ENCODE measurements around the gene USPL1.

The USPL1 gene

GRCh38 chr13:30664689-30665275 lies 47.1 kb downstream of the USPL1 start:
- DNase-seq = no peak

- DNase-seq = no peak
Measured at GRCh38 chr13:30665638-30666037, 47.9 kb downstream of the USPL1 start.

- no peak for DNase-seq
Measured at GRCh38 chr13:30666113-30666512, 48.4 kb downstream of the USPL1 start.

GRCh38 chr13:30667014-30667413 lies 49.3 kb downstream of the USPL1 start:
- no peak for DNase-seq

- DNase-seq = no peak
Measured at GRCh38 chr13:30668312-30668711, 50.6 kb downstream of the USPL1 start.

GRCh38 chr13:30671271-30671815 lies 53.6 kb downstream of the USPL1 start:
- DNase-seq = no peak

GRCh38 chr13:30673669-30674521 lies 56.2 kb downstream of the USPL1 start:
- peak; percentile 89 for DNase-seq

GRCh38 chr13:30675717-30676116 lies 58.0 kb downstream of the USPL1 start:
- no peak for DNase-seq

GRCh38 chr13:30676672-30677071 lies 59.0 kb downstream of the USPL1 start:
- DNase-seq = peak; percentile 35

- DNase-seq = peak; percentile 36
Measured at GRCh38 chr13:30679483-30680330, 62.0 kb downstream of the USPL1 start.

GRCh38 chr13:30681843-30682242 lies 64.1 kb downstream of the USPL1 start:
- peak; percentile 51 for DNase-seq

- no peak for DNase-seq
Measured at GRCh38 chr13:30685320-30685859, 67.7 kb downstream of the USPL1 start.

- no peak for DNase-seq
Measured at GRCh38 chr13:30685987-30686386, 68.3 kb downstream of the USPL1 start.

GRCh38 chr13:30687601-30688000 lies 69.9 kb downstream of the USPL1 start:
- no peak for DNase-seq

GRCh38 chr13:30689752-30690151 lies 72.0 kb downstream of the USPL1 start:
- DNase-seq = no peak

GRCh38 chr13:30690282-30691188 lies 72.8 kb downstream of the USPL1 start:
- peak; percentile 98 for DNase-seq

GRCh38 chr13:30692113-30692512 lies 74.4 kb downstream of the USPL1 start:
- no peak for DNase-seq

- DNase-seq = peak; percentile 53
Measured at GRCh38 chr13:30696278-30697176, 78.8 kb downstream of the USPL1 start.

GRCh38 chr13:30697177-30697953 lies 79.6 kb downstream of the USPL1 start:
- no peak for DNase-seq

GRCh38 chr13:30697996-30698401 lies 80.3 kb downstream of the USPL1 start:
- DNase-seq = peak; percentile 85

All from fibroblast of skin of abdomen (primary cell).